HG02759 (cell line): Measurements from ENCODE around the gene PTGDR.

Experiments
- ATAC-seq: cut with Tn5 transposase; IDR thresholded peaks from one replicate; pipeline ENCODE4 v1.9.1; 2021; ENCODE audit warnings: mild to moderate bottlenecking, moderate library complexity; ENCODE audit not compliant: unreplicated experiment

Gene PTGDR

GRCh38 chr14:52263190-52263589 is 4.3 kb upstream of the PTGDR start:
- ATAC-seq: no peak

DNA sequence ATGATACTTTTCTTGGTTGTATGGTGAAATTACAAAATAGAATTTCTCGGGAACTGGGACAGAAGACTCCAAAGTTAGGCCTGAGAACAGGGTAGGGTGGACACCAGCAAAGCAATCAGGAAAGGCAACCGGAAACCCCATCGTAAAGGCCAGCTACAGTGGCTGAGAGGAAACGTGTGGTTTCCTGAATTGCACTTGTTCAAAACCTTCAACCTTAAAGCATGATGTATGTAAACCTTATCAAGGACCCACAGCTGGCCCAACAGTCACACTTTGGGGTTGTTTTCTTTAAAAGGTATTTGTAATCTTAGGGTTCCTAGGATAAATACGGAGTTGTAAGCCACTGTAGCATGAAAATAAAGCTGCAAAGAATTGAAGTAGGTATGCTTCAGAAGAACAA is 2.2 kb upstream of the PTGDR start:
- no peak for ATAC-seq

GRCh38 chr14:52266179-52266578 is 1.3 kb upstream of the PTGDR start:
- no peak for ATAC-seq

DNA sequence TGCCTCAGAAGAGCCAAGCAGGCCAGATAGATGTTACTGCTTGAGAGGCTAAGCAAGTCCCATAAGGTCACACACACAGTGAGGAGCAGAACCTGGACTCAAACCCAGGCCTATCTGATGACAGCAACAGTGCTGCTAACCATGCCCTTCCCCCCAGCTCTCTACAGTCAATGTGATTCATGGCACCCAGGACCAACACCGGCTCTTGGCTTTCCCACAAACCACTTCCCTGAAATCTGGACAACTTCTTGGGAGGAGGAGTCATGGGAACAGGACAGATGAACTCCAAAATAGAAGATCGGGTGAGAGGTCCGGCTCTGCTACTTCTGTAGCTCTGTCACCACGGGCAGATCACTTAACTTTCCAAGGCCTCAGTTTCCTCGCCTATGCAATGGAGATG is 716 bp upstream of the PTGDR start:
- ATAC-seq: no peak

GRCh38 chr14:52268279-52269061 is 972 bp downstream of the PTGDR start:
- no peak for ATAC-seq

DNA sequence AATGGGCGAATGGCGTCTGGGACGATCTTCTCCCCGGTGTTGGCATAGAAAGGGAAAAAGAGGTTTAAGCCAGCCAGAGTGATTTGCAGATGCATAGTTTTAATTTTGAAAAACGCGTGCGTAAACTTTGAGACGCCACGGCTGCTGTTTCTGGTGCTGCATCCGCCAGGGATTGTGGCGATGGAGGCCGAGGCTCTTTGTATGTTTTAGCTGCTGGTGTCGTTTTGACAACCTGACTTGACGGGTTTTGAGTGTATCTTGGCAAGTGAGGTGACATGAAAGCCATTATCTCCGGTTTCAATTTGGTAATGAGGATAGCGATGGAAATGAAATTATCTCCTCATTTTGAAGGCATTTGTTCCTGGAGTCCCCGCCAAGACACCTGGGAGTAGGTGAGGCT is 1.6 kb downstream of the PTGDR start:
- ATAC-seq: no peak

DNA sequence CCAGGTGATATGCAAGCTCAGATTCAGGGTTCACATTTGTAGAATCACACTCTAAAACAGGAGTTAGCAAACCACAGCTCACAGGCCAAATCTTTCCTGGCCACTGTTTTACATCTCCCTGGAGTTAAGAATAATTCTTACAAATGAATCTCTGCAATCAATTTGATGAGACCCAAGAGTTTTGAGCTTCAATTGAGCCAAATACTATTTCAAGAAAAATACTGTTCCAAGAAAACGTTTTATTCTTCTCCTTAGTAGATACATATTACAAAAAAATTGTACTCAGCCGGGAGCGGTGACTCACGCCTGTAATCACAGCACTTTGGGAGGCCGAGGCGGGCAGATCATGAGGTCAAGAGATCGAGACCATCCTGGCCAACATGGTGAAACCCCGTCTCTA is 2.5 kb downstream of the PTGDR start:
- no peak for ATAC-seq

DNA sequence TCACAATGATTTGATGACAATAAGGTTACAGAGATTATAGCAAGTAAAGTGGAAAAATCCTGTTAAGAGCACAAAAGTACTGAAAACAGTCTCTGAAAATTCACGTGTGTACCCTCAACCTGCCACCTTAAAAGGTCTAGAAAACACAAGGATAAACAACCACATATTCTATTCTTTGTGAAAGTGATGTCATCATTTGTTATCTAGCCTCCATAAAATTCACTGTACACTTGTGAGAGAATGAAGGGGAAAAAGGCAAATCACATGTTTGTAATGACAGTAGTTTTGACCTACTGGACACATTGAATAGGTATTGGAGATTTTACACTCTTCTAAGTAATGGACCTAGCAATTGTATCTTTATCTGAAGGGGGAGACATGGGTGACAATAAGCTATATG is 4.0 kb downstream of the PTGDR start:
- no peak for ATAC-seq

DNA sequence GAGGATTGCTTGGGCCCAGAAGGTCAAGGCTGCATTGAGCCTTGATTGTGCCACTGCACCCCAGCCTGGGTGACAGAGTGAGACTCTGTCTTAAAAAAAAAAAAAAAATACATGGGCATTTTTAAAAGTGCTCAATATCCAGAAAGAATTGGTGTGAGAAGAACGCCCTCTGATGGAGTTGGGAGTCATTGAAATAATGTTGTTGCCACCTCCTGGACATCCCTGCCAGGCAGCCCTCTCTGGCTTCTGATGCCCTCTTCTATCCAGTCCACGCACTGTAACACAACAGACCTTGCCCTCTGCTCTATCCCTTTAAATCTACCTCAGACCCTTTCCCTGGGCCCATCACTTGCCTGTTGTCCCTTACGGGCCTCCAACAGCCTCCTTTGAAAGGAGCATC is 4.9 kb downstream of the PTGDR start:
- no peak for ATAC-seq

- ATAC-seq: no peak
Observed at GRCh38 chr14:52275372-52275771, 7.9 kb downstream of the PTGDR start.

DNA sequence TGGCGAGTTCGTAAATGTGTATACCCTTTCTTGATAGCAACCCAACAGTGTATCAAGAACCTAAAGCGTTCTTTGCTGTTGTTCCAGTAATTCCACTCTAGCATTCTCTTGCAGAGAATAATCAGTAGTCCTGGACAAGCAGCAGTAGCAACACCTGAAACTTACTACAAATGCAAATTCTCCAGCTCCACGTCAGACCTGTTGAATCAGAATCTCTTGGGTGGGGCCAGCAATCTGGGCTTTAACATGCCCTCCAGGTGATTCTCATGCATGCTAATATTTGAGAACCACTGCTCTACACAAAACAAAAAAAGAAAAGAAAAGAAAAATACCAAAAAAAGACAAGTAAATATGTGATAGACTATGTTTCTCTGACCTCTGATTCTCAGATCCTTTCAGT is 10.1 kb downstream of the PTGDR start:
- no peak for ATAC-seq

- ATAC-seq: no peak
Observed at GRCh38 chr14:52279408-52279807, 11.9 kb downstream of the PTGDR start.

DNA sequence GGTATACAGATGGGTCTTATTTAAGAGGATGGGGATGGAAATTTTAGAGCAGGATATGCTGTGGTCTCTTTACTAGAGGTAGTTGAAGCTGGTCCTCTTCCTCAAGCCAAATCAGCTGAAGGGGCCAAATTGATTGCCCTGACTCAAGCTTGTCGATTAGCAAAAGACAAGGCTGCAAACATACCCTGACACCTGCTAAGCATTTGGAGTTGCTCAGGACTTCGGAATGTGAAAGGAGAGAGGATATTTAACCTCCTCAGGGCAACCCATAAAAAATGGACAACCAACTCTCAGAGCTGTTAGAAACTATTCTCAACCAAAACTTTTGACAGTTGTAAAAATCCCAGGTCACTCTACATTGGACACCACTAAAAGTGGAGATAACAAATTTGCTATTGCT is 15.6 kb downstream of the PTGDR start:
- no peak for ATAC-seq

DNA sequence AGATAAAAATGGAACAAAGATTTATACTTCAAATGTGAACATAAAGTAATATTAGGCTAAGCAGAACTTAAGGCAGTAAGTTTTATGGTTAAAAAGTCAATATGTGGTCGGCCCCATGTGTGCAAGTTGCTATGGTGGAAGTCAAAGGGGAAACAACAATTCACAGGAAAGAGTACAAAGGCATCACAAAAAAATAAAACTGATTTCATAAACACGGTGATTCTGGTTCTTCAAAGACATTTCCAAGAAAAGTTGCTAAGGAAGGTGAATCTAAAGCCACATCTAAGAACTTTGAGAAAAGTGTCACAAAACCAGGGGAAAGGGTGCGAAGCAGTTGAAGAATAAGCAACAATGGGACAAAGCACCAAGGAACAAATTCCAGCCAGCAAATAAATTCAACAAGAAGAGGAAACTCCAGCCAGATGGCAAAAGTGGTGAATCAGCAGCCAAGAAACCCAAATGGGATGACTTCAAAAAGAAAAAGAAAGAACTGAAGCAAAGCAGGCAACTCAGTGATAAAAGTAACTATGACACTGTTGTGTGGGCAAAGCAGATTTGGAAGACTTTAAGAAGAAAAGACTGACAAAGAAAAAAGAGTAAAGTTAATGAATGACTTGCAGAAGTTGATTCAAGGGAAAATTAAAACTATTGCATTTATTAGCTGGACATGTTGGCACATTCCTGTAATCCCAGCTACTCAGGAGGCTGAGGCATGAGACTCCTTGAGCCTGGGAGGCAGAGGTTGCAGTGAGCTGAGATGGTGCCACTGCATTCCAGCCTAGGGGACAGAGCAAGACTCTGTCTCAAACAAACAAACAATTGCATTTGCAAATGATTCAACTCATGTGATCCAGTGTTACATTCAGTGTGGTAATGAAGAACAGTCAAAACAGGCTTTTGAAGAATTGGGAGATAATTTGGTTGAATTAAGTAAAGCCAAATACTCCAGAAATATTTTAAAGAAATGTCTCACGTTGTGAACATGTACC is 19.5 kb downstream of the PTGDR start:
- ATAC-seq: no peak

- ATAC-seq: no peak
Observed at GRCh38 chr14:52296378-52296777, 28.9 kb downstream of the PTGDR start.

- no peak for ATAC-seq
Observed at GRCh38 chr14:52298795-52299194, 31.3 kb downstream of the PTGDR start.

DNA sequence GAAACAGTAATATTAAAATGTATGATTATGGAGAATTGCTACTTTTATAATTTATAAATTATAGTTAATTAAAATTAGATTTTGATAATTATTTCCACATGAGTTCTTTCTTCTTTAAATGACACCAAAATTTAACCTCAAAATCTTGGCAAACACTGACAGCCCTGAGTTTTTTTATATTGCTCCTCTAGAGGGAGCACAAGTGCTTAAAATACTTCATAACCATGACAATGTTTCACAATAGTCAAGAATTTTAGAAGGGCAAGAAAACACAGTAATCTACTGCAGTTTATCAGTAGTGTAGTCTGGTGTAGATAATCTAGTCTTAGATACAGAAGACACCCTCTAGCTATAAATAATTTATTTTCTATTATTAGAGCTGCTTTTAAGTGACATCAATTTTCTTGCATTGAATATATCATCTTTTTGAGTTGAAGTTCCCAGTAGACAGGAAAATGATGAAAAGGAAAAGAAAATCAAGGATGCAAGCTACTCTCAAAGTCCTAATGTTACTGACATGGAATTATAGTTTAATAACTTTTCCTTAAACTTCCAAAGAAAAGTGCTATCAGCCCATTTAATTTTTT is 32.3 kb downstream of the PTGDR start:
- ATAC-seq: no peak

DNA sequence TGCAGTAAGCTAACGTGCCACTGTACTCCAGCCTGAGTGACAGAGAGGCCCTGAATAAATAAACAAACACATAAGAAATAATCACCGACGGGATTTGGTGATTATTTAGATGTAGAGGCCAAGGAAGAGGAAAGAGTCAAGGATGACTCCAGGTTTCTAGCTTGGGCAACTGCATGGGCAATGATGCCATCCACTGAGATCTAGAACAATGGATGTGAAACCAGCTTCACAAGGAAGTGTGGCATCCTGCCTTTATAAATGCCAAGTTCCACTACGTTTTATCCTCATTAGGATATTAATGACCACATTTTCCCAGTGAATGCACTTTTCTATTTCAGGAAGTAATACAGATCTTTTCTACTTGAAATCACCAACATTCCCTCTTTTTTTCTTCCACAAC is 35.7 kb downstream of the PTGDR start:
- no peak for ATAC-seq

DNA sequence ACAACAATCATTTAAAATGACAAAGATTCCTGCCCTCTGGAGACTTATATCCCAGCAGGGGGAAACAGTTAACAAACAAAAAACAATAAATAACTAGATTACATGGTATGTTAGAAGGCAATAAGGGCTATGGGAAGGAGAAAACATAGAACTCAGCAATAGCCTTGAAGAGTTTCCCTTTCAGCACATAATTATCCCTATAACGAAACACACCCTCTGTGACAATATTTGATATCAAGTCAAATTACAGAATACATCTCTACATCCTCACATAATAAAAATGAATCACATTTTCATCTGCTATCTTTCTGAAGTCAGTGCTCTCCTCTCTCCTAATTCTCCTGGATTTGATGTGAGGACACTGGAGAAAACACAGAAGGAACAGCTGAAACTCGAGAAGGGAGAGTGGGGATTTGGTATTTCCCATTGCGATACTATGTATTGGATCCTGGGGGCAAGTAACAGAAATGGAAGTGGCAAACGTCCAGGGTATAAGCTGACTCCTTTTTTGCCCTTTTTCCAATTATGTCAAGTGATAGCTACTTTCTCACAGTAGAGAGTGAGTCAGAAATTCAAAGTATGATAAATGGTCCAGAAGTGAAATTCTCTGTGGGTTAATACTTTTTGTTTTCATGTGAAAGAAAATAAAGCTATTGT is 36.9 kb downstream of the PTGDR start:
- no peak for ATAC-seq

DNA sequence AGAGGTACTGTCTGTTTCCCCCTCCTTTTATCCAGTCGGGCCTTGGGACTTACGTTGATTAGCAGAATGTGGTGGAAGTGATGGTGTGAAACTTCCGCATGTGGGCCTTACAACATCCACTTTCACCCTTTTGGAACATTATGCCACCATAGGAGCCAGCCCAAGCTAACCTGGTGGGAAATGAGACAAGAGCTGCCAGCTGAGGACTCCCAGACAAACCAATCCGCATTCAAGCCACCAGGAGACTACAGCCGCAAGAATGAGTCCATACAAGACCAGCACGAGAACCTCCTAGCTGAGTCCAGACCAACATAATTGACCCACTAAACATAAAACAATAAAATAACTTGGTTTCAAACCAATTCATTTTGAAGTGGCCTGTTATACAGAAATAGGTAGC is 37.5 kb downstream of the PTGDR start:
- ATAC-seq: no peak

GRCh38 chr14:52307376-52307775 is 39.9 kb downstream of the PTGDR start:
- ATAC-seq: no peak
